HG03064 (cell line): ENCODE measurements around the gene ATP2C2.

Source experiments
- ATAC-seq: cut with Tn5 transposase; IDR thresholded peaks from one replicate; pipeline ENCODE4 v1.9.1; 2021; ENCODE audit warnings: low read depth; ENCODE audit not compliant: unreplicated experiment

Gene ATP2C2

GRCh38 chr16:84485255-84486010, 117.1 kb downstream of the ATP2C2 start:
- ATAC-seq, result no peak

GRCh38 chr16:84486126-84486525, 117.8 kb downstream of the ATP2C2 start:
- no peak for ATAC-seq

- ATAC-seq, result no peak
These were observed 118.4 kb downstream of the ATP2C2 start for GRCh38 chr16:84486551-84487235.

DNA sequence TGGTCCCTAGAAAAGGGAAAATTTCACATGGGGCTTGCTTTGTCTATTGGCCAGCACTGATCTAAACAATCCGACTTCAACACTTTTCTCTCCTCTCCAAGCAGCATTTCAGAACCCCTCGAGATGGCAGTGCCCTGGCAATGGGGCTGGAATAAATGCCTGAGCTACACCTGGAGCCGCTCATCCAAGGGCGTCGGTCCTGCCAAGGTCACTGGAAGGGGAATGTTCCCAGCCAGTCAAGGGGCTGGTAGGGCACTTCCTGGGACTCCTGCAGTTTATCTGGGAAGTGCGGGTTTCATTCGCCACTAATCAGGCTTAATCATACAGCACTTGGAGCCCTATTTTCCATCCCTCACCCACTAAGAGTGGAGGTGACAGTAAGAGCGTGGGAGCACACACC, 119.0 kb downstream of the ATP2C2 start:
- no peak for ATAC-seq

- no peak for ATAC-seq
These were observed 120.8 kb downstream of the ATP2C2 start for GRCh38 chr16:84489131-84489530.

DNA sequence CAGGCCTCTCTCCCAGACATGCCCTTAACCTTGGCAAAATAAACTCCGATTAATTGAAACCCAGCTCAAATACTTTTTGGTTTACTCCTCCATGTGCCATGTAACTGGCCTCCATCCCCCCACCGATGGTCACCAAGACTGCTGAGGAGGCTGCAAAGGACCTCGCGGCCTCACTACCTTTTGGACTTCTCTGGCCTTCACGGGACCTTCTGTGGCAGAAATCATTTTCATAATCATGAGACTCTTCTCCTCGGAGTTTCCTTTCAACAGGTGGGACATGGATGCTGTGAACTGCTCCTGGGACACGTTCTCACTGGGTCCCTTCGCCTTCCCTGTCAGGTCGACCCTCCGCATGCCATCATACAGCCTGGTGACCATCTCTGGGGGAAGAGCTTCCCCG, 127.2 kb downstream of the ATP2C2 start:
- no peak for ATAC-seq

- ATAC-seq, result no peak
These were observed 128.7 kb downstream of the ATP2C2 start for GRCh38 chr16:84496991-84497390.

DNA sequence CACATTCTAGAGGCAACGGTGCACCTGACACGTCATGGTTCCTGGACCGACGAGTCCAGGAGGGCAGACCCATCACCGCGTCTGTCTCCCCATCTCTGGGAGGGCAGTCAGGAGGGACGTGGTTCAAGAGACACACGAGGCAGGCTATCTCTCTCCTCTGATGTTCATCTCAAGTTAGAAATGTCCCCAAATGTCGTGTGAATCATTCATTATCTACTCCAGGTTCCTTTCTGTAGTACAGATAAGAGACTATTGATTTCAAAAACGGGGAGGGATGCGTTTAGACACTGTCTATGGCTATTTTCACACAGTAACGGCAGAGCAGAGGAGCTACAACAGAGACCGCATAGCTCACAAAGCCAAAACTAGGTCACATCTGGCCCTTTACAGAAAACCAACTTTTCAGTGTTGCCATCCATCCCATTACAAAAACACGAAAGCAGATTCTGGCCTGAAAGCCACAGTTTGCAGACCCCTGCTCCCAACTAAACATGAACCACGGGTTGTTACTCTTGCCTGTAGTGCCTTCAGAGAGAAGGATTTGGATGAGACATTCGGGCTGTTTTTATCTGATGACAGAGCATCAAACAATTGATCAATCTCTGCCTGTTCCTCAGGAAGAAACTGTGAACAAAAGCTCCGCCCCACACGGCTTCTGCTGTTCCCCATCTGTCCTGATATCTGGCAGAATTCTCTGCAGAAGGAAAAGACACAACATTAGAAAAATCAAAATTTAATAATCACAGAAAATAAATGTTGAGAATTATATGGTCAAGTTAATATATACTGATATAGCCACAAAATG, 129.3 kb downstream of the ATP2C2 start:
- no peak for ATAC-seq

DNA sequence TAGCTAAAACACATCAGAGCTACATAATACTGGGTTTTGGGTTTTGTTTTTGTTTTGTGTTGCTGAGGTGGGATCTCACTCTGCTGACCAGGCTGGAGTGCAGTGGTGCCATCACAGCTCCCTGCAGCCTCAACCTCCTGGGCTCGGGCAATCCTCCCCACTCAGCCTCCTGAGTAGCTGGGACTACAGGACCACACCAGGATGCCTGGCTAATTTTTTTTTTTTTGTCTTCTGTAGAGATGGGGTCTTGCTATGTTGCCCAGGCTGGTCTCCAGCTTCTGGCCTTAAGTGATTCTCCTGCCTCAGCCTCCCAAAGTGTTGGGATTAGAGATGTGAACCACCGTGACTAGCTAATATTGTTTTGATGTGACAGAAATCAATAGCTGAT, 129.9 kb downstream of the ATP2C2 start:
- no peak for ATAC-seq

DNA sequence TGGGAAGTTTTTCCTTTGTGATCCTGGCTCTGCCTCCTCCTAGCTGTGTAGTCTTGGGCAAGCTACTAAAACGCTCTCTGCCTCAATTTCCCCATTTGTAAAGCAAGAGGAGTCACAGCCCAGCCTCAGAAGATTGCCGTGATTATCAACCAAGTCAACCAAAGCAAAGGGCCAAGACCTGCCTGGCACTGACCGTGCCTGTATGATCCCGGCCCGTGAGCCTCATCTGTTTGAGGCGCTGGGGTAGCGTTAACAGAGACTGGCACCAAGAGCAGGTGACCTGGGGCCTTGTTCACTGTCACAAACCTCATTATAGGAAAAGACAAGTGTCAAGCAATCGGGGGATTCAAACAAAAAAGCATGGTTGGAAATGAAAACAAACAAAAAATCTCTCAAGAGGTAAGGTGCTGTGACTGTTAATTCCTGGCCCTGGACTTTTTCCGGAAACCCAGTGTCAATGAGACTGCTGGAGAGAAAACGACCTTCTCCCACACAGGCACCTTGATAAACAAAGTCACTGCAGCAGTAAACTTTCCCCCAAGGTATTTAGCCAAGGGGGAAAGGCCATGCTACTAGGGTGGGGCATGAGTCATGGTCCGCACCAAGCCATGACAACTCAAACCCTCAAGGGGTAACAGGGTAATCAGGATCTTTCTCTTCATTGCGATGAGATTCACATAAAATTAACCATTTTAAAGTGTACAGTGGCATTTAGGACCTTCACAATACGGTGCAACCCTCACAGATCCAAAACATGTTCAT, 130.7 kb downstream of the ATP2C2 start:
- ATAC-seq, result no peak

GRCh38 chr16:84499638-84500037, 131.3 kb downstream of the ATP2C2 start:
- ATAC-seq, result no peak

DNA sequence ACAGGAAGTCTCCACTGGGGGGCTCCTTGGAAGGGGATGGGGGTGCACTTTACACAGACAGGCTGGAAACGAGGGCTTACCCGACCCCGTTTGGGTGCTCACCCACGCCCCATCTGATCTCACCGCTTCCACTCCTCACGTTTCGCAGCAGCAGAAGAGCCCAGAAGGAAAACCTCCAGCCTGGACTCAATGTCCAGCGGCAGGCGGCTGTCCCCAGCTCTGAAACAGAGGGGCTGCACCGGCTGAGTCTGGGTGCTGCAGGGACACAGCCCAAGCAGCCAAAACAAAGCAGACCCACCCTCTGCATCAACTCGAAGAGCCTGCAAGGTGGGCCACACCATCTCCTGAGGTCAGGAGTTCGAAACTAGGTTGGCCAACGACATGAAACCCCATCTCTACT, 132.2 kb downstream of the ATP2C2 start:
- ATAC-seq, result no peak

GRCh38 chr16:84501077-84501735, 132.9 kb downstream of the ATP2C2 start:
- ATAC-seq, result no peak

GRCh38 chr16:84502075-84502474, 133.7 kb downstream of the ATP2C2 start:
- no peak for ATAC-seq

DNA sequence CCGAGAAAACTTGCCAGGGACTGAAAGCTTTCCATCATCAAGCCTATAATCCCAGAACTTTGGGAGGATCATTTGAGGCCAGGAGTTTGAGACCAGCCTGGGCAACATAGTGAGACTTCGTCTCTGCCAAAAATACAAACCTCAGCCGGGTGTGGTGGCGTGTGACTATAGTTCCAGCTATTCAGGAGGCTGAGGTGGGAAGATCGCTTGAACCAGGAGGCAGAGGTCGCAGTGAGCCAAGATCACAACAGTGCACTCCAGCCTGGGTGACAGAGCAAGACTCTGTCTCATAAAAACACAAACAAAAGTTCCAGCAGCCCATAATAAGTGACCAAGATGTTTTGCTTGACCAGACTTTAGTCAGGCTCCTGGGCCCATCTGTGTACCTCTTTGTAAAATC, 134.2 kb downstream of the ATP2C2 start:
- no peak for ATAC-seq

DNA sequence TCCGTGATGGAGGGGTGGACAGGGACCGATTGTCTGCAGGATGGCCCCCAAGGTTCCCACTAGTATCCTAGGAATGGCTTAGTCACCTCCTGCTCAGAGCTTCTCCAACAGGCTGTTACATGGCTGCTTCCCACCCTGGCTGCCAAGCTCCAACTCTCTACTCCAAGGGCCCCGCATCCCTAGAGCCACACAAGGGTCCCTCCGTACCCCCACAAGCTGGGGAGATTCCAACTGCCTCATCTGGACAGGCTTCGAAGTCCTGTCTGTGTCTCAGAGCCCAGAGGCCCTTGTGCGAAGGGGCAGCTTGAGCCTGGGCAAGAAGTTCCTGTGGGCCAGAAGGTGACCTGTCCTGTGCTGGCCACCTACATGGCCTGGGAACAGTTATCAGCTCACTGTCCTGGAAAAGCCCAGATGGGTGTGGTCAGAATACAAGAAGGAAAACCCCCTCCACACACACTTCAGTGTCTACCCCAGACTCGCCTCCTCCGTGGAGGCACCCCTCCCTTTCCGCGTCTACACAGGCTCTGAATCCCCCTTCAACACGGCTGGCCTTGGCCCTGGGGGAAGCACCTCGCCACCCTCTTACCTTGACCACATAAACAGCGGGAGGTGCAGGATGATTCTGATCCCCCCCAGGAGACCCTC, 135.5 kb downstream of the ATP2C2 start:
- no peak for ATAC-seq

GRCh38 chr16:84504420-84505248, 136.3 kb downstream of the ATP2C2 start, which contains the start of gene MEAK7:
Gene MEAK7, minus strand, starts transcription at chr16:84504659. Its CDS starts 6,573 bp downstream, at chr16:84498086.
- peak; percentile 90 for ATAC-seq

GRCh38 chr16:84505249-84506187, 137.2 kb downstream of the ATP2C2 start:
- no peak for ATAC-seq
